ENCODE measurements around the gene PLSCR3. TPM values are rescaled to one million over a fixed set of nuclear protein-coding genes. Genes with fewer than 3 reads are reported as not detected.

PLSCR3 gene
- total and polyA plus RNA-seq, 3 donors from 2014 or later: 13.6 to 19.4 (median 14.2) TPM

- no peak for TF ChIP-seq POLR2A (IDR thresholded peaks at IDR 0.05)
- TF ChIP-seq, protein P1, sequence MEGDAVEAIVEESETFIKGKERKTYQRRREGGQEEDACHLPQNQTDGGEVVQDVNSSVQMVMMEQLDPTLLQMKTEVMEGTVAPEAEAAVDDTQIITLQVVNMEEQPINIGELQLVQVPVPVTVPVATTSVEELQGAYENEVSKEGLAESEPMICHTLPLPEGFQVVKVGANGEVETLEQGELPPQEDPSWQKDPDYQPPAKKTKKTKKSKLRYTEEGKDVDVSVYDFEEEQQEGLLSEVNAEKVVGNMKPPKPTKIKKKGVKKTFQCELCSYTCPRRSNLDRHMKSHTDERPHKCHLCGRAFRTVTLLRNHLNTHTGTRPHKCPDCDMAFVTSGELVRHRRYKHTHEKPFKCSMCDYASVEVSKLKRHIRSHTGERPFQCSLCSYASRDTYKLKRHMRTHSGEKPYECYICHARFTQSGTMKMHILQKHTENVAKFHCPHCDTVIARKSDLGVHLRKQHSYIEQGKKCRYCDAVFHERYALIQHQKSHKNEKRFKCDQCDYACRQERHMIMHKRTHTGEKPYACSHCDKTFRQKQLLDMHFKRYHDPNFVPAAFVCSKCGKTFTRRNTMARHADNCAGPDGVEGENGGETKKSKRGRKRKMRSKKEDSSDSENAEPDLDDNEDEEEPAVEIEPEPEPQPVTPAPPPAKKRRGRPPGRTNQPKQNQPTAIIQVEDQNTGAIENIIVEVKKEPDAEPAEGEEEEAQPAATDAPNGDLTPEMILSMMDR (IDR thresholded peaks at IDR 0.05): no peak
- DNase-seq: no peak
- Histone ChIP-seq H3K36me3 (ENCODE audit: low read depth, missing control alignments) (no peaks in the 10 kb centered on the region), H3K4me3 (peak within 1 kb of the TSS; percentile 18 to 23), H3K4me1 (peaks cover 13% of the 10 kb centered on the region), H3K9me3 (no peaks in the 10 kb centered on the region), H3K27ac (no peak within 1 kb of the TSS), H3K27me3 (no peaks in the 10 kb centered on the region)
- 46 to 50% methylated on average over 10 of the region's 12 CpGs for WGBS, 2 donors
- intact Hi-C loops (cut with DNase I; ENCODE audit: low total_unique reads): no loop called here
Observed at GRCh38 chr17:7407485-7408251, 13.3 kb upstream of the PLSCR3 start, which contains the start of gene NLGN2. Gene NLGN2, plus strand, starts transcription at chr17:7407845. Its CDS starts 411 bp downstream, at chr17:7408256.

- no peaks in the 10 kb centered on the region for H3K9me3 ChIP-seq
- TF ChIP-seq POLR2A (IDR thresholded peaks at IDR 0.05): no peak
- TF ChIP-seq, protein P1 (IDR thresholded peaks at IDR 0.05): no peak
- DNase-seq: no peak
- no peak overlapping the region for H3K4me3 ChIP-seq
- no peak overlapping the region for H3K27ac ChIP-seq
- no peaks in the 10 kb centered on the region for H3K27me3 ChIP-seq
- H3K4me1 ChIP-seq: peaks cover 17% of the 10 kb centered on the region
- H3K36me3 ChIP-seq (ENCODE audit: low read depth, missing control alignments): no peaks in the 10 kb centered on the region
- WGBS, 2 donors: 80 to 85% methylated on average over 13 of the region's 13 CpGs
- intact Hi-C loops (cut with DNase I; ENCODE audit: low total_unique reads): no loop called here
Observed at GRCh38 chr17:7407082-7407481, 12.8 kb upstream of the PLSCR3 start.

DNA sequence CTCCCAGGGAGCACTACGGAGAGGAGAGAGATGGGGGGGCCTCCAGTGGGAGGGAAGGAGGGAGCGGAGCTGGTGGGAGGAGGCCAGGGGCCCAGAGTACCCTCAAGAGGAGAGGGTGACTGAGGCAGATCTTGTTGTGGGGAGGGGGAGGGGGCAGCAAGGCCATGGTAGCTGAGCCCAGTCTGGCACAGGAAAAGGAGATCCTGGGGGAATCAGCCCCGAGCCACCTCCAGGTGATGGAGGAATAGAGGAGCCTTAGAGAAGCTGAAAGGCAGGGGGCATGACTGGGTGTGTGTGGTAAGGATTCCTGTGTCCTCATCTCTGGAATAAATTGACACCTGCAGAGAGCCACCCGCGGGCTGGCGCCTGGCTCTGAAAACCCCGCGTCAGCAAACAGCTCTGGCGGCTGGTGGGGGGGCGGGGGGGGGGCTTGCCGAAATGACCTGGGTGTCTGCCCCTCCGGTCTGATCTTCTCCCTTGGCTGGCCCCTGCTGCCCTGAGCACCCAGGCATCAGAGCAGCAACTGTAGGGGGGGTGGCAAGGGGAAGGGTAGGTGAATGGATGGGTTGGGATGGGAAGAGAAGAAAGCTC lies 12.0 kb upstream of the PLSCR3 start:
- TF ChIP-seq, protein P1 (IDR thresholded peaks at IDR 0.05): no peak
- TF ChIP-seq POLR2A (IDR thresholded peaks at IDR 0.05): no peak
- H3K4me1 ChIP-seq: peaks cover 17% of the 10 kb centered on the region
- no peaks in the 10 kb centered on the region for H3K27me3 ChIP-seq
- no peak overlapping the region for H3K4me3 ChIP-seq
- intact Hi-C loops (cut with DNase I; ENCODE audit: low total_unique reads): no loop called here
- DNase-seq: no peak
- peak overlapping the region in 1 of 2 donors; percentile 95 for H3K27ac ChIP-seq
- no peaks in the 10 kb centered on the region for H3K9me3 ChIP-seq
- 55 to 56% methylated on average over 3 to 12 of the region's 12 CpGs for WGBS, 2 donors
- H3K36me3 ChIP-seq (ENCODE audit: low read depth, missing control alignments): no peaks in the 10 kb centered on the region

- H3K4me3 ChIP-seq: peak overlapping the region; percentile 71 to 72
- no peak for DNase-seq
- H3K27me3 ChIP-seq: no peaks in the 10 kb centered on the region
- 4 to 9% methylated on average over 20 to 22 of the region's 38 CpGs for WGBS, 2 donors
- TF ChIP-seq, protein P1 (IDR thresholded peaks at IDR 0.05): no peak
- no peak for TF ChIP-seq POLR2A (IDR thresholded peaks at IDR 0.05)
- intact Hi-C loops (cut with DNase I; ENCODE audit: low total_unique reads): no loop called here
- H3K9me3 ChIP-seq: no peaks in the 10 kb centered on the region
- H3K27ac ChIP-seq: peak overlapping the region; percentile 93 to 95
- peaks cover 17% of the 10 kb centered on the region for H3K4me1 ChIP-seq
- H3K36me3 ChIP-seq (ENCODE audit: low read depth, missing control alignments): no peaks in the 10 kb centered on the region
Observed at GRCh38 chr17:7405350-7406234, 11.3 kb upstream of the PLSCR3 start.
